Activated T-cell treated with anti-CD3 and anti-CD28 coated beads for 1 hour (primary cell): ENCODE measurements around the gene SPTSSA.
"Not testable (repeated sequence)": the region's sequence is repeated elsewhere in the genome, so short reads cannot be mapped to it uniquely, and the experiment has no call there.

Experiments used
- DNase-seq: peaks from one replicate; pipeline ENCODE4 v3.0.0-alpha.2; 2020; ENCODE audit warnings: low read depth

Gene SPTSSA

DNA sequence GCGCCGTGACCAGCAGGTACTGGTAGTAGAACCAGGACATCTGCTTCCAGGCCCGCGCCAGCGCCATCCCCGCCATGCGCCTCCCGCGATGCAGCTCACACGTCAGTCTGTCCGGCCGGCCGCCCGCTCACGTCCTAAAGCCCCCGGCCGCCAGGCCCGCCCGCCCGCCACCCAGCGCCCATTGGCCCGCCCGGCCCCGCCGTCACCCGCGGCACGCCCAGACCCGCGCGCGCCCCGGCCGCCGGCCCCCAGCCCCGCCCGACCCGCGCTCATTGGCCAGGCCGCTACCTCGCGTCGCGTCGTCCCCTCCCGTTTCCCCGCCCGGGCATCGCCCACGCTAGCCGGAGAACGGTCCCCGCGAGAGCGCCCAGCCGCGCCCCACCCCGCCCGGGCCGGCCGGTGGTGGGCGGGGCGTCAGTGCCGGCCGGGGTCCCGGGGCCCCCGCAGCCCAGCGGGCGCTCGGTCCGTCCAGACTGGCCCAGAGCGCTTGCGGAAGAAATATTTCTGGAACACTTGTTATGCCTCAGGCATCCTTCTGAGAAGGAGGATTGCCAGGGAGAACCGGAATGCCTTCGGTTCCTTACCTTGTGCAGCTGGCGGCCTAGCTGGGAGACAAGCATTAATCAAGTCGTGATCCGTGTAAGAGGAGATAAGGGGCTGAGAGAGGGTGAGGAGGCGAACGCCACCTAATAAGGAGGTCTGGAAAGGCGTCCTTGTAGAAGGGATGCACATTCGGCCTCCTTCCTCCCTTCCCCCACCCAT is at the start of gene SPTSSA:
SPTSSA (minus strand) TSS at position 109 of the 762 bp plus-strand sequence; CDS start at position 76, 33 bp downstream.
- peak; percentile 77 for DNase-seq

DNA sequence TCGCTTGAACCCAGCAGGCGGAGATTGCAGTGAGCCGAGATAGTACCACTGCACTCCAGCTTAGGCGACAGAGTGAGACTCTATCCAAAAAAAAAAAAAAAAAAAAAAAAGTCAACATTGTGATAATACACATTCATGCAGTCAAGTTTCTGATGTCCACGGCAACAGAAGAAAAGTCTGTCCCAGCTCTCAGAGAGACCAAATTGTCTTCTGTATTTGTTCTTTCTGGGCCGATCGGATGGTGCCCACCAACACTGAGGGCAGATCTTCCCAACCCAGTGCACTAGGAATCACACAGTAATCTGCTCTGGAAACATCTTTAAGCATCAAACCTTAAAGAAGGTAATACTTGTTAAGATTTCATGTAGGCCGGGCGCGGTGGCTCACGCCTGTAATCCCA is 45.8 kb upstream of the SPTSSA start:
- DNase-seq: no peak

GRCh38 chr14:34507459-34507858 is 45.4 kb upstream of the SPTSSA start:
- no peak for DNase-seq

DNA sequence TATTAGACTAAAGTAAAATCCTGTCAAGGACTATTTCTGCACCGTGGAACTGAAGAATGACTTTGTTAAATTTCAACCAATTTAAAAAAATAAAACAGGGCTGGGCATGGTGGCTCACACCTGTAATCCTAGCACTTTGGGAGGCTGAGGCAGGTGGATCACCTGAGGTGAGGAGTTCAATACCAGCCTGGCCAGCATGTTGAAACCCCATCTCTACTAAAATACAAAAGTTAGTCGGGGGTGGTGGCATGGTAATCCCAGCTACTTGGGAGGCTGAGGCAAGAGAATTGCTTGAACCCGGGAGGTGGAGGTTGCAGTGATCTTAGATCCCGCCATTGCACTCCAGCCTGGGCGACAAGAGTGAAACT is 43.1 kb upstream of the SPTSSA start:
- not testable (repeated sequence) for DNase-seq

DNA sequence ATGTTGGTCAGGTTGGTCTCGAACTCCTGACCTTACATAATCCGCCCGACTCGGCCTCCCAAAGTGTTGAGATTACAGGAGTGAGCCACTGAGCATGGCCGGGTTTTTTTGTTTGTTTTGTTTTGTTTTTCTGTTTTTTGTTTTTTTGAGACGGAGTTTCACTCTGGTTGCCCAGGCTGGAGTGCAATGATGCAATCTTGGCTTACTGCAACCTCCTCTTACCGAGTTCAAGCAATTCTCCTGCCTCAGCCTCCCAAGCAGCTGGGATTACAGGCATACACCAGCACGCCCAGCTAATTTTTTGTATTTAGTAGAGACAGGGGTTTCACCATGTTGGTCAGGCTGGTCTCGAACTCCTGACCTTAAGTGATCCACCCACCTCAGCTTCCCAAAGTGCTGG is 42.0 kb upstream of the SPTSSA start:
- not testable (repeated sequence) for DNase-seq

GRCh38 chr14:34502545-34503225 is 40.6 kb upstream of the SPTSSA start:
- DNase-seq: no peak

DNA sequence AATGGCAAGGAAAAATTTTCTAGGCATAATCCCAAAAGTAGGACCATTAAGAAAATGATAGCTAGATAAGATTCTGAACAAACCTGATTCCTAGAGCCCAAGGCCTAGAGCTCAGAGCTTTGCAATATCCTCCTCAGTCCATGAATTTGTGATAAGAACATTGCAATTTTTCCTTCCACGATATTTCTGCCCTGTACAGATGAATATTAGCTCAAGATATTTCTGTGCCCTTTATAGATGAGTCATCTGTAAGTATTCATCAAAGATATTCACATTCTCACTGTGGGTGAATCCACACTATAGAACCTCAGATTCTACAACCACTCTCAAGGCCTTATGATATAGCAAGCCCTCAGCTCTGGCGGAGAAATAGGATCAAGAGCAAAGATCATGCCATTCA is 40.0 kb upstream of the SPTSSA start:
- DNase-seq: no peak

DNA sequence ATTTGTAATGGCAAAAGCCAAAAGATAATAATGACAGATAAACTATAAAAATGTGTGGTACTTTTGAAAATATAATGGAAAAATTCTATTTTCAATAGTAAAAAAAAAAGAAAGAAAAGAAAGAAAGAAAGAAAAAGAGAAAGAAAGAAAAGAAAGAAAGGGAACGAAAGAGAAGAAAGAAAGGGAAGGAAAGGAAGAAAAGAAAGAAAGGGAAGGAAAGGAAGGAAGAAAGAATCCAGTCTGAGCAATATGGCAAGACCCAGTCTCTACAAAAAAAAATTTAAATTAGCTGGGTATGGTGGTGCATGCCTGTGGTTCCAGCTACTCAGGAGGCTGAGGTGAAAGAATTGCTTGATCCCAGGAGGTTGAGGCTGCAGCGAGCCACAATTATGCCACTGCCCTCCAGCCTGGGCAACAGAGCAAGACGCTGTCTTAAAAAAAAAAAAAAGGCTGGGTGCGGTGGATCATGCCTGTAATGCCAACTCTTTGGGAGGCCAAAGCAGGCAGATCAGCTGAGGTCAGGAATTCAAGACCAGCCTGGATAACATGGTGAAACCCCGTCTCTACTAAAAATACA is 39.1 kb upstream of the SPTSSA start:
- no peak for DNase-seq

DNA sequence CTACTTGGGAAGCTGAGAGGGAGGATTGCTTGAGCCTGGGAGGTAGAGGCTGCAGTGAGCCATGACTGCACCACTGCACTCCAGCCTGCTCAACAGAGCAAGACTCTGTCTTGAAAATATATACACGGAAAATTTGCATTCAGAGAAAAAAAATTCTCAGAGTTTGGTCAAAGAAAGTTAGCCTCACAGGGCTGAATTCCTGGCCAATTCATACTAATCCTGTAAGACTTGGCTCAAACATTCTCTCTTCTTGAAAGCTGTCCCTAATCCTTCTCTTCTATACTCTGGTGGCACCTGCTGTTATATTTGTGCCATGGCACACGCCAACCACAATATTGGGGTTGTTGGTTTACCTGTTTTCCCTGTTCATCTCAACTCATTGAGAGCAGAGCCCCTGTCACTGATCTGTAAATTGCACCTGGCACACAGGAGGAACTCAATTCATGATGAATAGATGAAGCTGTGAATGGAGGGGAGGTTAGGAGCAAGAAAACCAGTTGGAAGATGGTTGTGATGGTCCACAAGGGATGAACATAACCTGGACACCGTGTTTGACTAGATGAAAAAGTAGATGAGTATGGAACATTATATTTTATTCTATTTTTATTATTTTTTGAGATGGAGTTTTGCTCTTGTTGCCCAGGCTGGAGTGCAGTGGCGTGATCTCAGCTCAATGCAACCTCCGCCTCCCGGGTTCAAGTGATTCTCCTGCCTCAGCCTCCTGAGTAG is 36.8 kb upstream of the SPTSSA start:
- no peak for DNase-seq

DNA sequence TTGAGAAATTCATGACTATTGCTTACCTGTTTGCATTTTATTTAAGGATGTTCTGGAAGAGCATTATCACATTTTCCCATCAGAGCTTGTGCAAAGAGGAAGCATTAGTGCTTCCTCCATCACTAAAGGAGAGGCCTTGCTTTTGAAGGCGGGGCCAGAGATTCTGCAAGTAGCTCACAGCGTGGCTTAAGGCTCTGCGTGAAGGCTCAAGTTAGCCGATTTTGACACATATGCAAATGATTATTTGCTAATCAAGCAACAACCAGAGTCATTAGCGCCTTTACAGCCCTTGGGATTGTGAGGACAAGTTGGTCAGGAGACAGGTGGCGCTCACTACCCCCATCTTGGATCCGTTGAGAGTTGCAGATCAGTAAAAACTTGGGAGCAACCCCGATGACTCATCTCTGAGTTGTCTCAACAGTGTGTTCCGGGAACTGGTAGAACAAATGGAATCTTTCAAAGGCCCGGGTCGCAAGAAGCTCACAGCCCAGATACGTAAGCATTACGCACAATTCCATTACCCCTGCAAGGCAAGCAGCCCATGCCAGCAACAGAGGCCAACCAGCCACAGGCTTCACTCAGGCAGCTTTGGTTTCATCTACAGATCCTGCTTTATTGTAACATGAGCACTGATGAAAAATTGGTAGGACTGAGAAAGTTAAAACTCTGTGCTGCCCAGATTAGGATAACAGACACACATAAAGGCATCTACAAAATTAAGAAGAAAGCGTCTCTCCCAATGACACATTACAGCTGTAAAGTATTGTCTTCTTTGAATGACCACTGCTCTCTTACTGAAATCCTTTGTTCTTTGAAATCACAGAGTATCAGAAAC is 34.9 kb upstream of the SPTSSA start:
- DNase-seq: no peak

DNA sequence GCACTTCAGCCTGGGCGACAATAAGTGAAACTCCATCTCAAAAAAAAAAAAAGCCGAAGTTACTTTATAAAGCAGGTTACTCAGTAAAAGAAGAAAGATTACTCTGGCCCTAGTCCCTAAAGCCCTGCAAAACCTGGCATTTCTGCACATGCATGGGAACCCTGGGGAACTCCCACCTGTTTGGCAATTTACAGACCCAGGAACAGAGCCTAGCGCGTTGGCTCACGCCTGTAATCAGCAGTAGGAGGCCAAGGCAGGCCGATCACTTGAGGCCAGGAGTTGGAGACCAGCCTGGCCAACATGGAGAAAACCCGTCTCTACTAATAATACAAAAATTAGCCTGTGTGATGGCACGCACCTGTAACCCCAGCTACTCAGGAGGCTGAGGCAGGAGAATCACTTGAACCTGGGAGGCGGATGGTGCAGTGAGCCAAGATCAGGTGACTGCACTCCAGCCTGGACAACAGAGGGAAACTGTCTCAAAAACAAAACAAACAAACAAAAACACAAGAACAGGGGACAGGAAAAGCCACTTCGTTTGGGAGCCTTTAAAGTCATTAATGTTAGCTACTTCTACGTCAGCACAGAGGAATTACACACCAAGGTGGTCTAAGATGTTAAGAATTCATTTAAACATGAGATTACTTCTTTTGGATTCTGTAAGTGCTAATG is 34.1 kb upstream of the SPTSSA start:
- DNase-seq: no peak

GRCh38 chr14:34489324-34489723 is 27.3 kb upstream of the SPTSSA start:
- no peak for DNase-seq

- DNase-seq: no peak
These were observed 26.5 kb upstream of the SPTSSA start for GRCh38 chr14:34488528-34488927.

DNA sequence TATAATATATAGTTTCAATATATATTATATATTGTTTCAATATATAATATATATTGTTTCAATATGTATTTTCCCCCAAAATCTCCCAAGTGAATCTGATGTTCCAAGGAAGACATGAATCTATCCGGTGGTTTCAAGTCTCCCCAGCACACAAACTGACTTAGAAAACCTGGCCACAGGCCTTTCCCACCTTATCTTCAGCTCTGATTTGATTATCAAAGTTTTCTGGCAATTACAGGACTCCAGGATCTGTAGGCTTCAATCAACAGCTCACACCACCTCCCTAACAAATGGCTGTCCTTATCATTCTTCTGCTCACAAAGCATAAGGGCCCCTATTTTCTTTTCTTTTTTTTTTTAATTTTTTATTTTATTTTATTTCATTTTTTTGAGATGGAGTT is 22.7 kb upstream of the SPTSSA start:
- DNase-seq: no peak

GRCh38 chr14:34482463-34482862 is 20.4 kb upstream of the SPTSSA start:
- DNase-seq: no peak

GRCh38 chr14:34479694-34480093 is 17.7 kb upstream of the SPTSSA start:
- no peak for DNase-seq

GRCh38 chr14:34478261-34478660 is 16.2 kb upstream of the SPTSSA start:
- no peak for DNase-seq

DNA sequence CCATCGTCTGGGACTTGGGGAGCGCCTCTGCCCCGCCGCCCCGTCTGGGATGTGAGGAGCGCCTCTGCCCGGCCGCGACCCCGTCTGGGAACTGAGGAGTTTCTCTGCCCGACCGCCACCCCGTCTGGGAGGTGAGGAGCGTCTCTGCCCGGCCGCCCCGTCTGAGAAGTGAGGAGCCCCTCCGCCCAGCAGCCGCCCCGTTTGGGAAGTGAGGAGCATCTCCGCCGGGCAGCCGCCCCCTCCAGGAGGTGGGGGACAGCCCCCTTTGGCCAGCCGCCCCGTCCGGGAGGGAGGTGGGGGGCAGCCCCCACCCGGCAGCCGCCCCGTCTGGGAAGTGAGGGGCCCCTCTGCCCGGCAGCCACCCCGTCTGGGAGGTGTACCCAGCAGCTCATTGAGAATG is 14.0 kb upstream of the SPTSSA start:
- DNase-seq: not testable (repeated sequence)

- no peak for DNase-seq
These were observed 13.1 kb upstream of the SPTSSA start for GRCh38 chr14:34475163-34475562.

- DNase-seq: no peak
These were observed 12.2 kb upstream of the SPTSSA start for GRCh38 chr14:34474187-34474679.

DNA sequence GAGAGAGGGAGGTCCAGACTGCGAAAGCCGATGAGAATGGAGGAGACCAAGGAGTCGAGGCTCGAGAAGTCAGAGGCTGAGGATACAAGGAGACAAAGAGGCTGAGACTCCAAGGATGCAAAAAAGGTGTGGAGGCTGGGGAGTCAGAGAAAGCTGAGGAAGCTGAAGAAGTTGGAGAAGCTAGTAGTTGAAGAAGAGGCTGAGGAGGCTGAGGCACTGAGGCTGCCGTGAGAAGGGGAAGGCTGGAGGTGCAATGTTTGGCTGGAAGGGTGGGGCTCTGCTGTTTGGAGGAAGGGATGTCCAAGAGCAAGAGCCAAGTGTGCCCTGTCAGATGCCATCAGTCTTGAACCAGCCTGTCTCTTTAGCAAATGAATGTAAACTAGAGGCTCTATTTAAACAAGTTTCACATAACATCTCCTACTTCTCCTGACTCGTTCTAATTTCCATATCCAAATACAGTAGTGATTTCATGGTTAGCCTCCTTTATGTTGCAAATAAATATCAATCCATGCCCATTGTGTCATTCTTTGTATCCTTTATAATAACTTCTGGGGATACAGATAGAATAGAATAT is 10.8 kb upstream of the SPTSSA start:
- no peak for DNase-seq
